Endometrial microvascular endothelial cells (primary cell): Measurements from ENCODE around the gene B4GALT3. TPM values are rescaled to one million over a fixed set of nuclear protein-coding genes. Genes with fewer than 3 reads are reported as not detected.

Experiments used
- in situ Hi-C: cut with HindIII; loops from 2 replicates; pipeline ENCODE4 v1.10.0; 2017; ENCODE audit warnings: low sequenced_read_pairs, low pct_unique_long_range_greater_than_20kb; ENCODE audit errors: inconsistent ontology term
- total RNA-seq: library from RNA; depleted of rRNA; stranded (reverse); fragments of >200 nt; gene quantifications from one replicate; pipeline ENCODE4 v1.2.3, GENCODE V29; 2015; ENCODE audit errors: inconsistent ontology term

Gene B4GALT3
- total RNA-seq, 1 donor from 2014 or later, result 46.3 TPM

DNA sequence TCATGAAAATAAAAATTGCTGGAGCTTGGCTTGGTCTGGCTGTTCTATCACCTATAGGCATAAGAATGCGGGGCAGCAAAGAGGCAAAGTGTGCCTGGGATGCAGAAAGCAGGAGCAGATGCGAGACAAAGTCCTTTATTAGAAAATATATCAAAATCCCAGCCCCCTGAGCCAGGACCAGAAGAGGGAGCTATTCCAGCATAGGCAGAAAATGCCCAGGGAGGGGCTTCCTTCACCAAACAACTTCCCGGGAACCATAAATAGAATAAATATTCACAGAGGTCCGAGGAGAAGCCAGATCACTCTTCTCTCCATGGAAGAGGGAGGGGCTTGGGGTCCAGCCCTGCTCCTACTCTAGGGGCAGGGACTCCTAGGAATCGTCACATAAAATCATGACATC lies 6.1 kb downstream of the B4GALT3 start:
- in situ Hi-C loops, result no loop called here

DNA sequence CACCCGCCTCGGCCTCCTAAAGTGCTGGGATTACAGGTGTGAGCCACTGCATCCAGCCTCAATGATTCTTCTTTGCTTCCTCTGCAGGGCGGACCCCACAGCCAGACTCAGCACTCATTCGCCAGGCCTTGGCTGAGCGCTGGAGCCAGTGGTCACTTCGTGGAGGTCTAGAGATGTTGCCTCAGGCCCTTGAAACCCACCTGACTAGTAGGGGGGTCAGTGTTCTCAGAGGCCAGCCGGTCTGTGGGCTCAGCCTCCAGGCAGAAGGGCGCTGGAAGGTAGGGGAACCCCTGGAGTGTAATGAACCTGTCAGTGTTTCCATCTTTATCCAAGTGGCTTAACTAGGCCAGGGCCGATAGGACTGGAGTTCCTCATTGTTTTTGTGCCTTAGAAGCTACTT lies 8.4 kb downstream of the B4GALT3 start:
- in situ Hi-C loops, result no loop called here

DNA sequence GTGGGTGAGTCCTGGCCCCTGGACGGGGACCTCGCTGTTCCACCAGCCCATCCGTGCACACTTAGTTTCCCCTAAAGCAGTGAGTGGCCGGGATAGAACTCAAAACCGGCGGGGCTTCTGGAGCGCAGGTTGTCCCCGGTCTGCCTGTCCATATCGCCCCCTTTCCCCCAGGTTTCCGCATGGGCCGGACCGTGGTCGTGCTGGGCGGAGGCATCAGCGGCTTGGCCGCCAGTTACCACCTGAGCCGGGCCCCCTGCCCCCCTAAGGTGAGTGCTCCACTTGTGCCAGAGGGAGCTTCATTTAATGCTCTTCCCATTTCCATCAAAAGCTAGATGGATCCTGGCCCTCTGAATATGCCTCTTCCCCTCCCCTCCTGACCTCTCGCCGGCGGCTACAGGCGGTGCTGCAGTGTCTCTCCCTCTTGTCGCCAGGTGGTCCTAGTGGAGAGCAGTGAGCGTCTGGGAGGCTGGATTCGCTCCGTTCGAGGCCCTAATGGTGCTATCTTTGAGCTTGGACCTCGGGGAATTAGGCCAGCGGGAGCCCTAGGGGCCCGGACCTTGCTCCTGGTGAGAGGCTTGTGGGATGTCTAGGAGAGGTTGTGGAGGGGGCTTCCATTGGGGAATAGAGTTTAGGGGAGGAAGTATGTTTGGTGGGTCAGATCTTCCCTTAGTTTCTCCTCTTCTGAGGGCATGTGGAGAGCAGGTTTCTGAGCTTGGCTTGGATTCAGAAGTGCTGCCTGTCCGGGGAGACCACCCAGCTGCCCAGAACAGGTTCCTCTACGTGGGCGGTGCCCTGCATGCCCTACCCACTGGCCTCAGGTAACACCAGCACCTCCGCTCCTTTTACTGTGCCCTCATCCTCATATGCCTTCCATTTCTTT lies 10.4 kb downstream of the B4GALT3 start:
- in situ Hi-C loops, result no loop called here

DNA sequence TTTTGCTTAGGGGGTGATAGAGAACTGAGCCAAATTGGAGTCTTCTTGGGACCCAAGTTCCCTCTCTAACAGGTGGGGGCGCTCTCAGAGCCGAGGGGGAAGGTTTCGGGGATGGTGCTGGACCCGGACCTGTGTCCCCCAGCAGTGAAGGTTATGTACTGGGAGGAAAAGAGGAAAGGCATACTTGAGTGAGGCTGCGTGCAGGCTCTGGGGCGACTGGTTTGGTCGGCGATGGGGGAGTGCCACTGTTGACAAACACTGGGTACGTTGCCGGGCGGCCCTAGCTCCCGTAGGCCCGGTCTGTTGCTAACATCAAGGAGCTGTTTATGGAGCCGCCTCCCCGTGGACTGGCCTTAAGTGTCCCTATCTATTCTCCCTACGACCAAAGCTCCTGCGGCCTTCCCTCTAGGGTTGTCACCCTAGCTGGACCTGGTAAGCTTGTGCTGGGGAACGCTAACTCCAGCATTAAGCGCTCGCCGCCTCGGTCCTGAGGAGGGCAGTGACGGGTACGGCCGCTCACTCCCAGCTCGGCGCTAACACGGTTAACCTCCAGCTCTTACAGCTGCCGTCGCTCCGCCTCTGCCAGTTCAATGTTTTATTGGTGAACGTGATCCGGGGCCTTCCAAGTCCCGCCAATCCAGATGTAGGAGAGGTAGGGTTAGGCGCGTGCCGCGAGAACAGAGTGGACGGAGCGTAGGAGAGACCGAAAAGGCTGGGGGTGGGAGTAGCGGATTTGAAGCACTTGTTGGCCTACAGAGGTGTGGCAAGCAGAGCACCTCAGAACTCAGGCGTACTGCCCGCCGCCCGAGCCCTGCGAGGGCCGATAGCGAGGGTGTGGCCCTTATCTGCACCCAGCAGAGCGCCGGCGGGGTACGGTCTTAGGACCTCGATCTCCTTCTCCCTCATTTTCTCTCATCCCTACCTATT lies 11.3 kb downstream of the B4GALT3 start, which contains the start of gene PPOX:
PPOX (plus strand) TSS at position 685 of the 927 bp plus-strand sequence. CDS start 422 bp downstream, outside the sequence.
- in situ Hi-C loops, result no loop called here

DNA sequence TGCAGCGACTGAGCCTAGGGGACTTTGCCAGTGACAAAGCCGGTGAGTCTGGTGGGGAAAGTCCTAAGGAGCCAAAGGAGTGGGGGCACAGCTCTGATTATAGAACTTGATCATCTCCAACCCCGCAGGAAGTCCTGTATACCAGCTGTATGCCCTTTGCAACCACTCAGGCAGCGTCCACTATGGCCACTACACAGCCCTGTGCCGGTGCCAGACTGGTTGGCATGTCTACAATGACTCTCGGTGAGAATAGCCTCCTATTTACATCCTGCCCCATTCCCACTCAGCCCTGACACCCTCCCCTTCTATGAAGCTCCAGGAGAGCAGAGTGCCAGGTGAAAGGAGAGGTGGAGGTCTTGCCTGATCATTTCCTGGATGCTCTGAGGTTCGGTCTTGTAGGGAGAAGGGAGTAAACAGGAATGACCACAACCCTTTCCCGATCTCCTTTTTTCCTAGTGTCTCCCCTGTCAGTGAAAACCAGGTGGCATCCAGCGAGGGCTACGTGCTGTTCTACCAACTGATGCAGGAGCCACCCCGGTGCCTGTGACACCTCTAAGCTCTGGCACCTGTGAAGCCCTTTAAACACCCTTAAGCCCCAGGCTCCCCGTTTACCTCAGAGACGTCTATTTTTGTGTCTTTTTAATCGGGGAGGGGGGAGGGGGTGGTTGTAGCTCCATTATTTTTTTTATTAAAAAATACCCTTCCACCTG lies 12.3 kb downstream of the B4GALT3 start:
- in situ Hi-C loops, result no loop called here

DNA sequence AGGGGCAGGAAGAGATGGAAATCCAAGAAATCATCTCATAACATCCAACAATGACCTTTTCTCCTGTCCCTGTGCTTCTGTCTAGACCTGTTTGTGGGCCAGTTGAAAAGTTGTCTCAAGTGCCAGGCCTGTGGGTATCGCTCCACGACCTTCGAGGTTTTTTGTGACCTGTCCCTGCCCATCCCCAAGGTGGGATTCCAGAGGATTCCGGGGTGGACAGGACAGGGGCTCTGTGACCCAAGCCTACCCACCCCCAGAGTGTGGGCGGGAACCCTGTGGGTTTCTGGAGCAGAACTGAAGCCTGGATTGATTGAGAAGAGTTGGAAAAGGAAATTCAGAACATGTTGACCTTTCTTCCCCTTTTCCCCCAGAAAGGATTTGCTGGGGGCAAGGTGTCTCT lies 13.5 kb downstream of the B4GALT3 start:
- in situ Hi-C loops, result no loop called here

DNA sequence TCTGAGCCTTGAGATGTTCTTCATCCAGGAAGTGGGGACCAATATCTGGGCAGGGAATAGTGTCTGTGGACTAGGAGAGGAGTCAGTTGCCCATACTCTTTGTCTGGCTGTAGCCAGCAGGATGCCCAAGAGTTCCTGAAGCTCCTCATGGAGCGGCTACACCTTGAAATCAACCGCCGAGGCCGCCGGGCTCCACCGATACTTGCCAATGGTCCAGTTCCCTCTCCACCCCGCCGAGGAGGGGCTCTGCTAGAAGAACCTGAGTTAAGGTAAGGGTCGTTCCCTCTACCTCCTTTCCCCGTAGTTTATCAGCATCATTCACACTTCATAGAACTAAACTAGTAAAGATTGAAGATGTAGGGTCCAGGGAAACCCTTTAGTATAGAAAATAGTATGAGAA lies 14.5 kb downstream of the B4GALT3 start:
- in situ Hi-C loops, result no loop called here

DNA sequence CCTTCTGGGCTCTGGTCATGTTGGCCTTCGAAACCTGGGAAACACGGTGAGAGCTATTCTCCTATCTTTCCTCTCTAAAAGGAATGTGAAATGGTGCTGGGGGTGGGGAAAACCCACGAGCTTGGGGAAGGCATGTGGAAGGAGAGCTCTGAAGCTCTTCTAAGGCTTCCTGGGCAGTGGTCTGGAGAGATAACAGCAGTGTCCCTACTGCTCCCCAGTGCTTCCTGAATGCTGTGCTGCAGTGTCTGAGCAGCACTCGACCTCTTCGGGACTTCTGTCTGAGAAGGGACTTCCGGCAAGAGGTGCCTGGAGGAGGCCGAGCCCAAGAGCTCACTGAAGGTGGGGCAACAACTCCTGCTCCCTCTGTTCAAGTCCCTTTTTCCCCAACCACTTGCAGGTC lies 15.3 kb downstream of the B4GALT3 start:
- in situ Hi-C loops, result no loop called here

DNA sequence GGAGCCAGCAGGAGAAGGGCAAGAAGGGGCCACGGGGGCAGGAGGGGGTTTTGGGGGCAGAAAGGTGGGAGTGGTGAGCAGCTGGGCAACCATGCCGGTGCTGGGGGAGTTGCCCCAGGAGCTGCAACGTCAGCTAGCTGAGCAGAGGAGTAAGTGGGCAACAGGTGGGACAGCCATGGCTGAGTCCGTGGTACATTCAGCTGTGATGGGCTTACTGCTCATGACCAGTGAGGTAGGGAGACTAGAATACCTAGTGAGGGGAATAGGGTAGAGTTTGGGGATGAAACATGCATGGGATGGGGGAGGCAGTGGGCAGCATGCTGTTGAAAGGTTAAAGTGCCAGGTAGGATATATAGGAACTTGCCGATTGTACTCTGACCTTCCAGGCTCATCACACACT lies 15.7 kb downstream of the B4GALT3 start:
- in situ Hi-C loops, result no loop called here

DNA sequence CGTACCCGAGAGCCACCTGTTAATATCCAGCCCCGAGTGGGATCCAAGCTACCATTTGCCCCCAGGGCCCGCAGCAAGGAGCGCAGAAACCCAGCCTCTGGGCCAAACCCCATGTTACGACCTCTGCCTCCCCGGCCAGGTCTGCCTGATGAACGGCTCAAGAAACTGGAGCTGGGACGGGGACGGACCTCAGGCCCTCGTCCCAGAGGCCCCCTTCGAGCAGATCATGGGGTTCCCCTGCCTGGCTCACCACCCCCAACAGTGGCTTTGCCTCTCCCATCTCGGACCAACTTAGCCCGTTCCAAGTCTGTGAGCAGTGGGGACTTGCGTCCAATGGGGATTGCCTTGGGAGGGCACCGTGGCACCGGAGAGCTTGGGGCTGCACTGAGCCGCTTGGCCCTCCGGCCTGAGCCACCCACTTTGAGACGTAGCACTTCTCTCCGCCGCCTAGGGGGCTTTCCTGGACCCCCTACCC lies 16.6 kb downstream of the B4GALT3 start:
- in situ Hi-C loops, result no loop called here

DNA sequence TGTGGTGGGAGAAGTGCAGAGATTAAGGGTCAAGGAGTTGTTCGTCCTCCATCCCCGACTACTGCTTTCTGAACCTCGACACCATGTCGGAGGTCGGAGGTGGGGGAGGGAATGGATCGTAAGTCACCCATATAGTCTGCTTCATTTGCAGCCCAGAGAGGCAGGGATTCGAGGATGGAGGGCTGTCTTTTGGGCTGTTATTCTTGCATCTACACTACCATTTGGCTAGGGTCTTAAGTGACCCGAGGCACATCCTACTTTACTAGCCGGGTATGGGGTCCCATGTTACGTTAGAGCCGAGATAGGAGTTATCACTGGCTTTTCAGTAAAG lies 17.4 kb downstream of the B4GALT3 start:
- in situ Hi-C loops, result no loop called here

DNA sequence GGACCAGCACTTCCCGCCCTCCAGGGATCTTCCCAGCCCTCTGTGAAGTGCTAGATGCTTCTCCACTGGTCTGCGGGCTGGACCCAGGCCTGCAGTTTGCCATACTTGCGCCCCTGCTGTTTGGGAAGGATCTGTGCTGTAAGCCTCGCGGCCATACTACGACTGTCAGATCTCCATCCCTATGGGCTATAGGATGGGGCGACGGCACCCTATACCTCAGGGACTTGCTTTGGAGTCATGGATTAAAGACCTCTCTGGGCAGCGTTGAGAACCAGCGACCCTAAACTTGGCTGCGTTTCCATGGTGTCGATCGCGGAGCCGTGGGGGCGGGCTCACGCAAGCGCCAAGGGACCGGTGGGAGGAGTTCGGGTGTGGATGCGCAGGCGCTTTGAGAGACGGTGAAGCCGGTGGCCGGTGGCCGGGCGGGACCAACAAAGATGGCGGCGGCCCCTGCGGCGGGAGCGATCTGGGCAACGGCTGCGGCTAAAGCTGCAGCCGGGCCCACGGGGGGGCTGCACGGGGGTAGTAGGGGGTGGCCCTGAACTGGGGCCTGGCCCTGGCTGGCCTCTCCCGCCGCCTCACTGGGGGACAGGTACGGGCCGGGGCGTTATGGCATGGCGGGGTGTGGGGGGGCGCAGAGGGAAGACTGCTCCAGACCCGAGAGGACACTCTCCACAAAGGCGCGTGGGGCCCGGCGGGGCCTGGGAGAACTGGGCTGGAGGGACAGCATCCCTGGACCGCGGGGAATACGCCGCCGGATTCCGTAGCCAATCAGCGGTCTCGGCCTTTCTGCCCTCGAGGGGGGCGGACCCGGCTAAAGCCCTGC lies 18.0 kb downstream of the B4GALT3 start, which contains the start of gene USP21:
USP21 (plus strand) TSS at position 414 of the 826 bp plus-strand sequence. CDS start 1,141 bp downstream, outside the sequence.
- in situ Hi-C loops, result no loop called here

DNA sequence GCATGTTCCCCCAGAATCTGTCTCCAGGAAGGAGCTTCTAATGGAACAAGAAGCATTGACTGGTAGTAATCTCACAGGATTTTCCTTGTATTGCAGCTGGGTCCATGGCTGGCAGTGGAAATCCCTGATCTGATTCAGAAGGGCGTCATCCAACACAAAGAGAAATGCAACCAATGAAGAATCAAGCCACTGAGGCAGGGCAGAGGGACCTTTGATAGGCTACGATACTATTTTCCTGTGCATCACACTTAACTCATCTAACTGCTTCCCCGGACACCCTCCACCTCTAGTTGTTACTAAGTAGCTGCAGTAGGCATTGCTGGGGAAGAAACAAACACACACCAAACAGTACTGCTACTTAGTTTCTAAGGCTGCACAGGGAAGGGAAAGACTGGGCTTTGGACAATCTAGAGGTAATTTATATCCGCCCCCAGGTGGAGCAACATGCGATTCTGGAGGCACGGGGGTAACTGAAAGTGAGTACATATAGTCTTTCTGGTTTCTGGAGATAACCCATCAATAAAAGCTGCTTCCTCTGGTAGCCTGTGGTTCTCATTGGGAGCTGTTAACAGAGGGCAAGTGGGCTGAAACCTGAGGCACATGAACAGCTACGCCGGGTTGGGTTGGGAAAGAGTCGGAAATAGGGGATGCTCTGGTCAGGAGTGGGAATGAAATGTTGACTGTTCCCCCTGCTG lies 18.8 kb downstream of the B4GALT3 start:
- in situ Hi-C loops, result no loop called here

DNA sequence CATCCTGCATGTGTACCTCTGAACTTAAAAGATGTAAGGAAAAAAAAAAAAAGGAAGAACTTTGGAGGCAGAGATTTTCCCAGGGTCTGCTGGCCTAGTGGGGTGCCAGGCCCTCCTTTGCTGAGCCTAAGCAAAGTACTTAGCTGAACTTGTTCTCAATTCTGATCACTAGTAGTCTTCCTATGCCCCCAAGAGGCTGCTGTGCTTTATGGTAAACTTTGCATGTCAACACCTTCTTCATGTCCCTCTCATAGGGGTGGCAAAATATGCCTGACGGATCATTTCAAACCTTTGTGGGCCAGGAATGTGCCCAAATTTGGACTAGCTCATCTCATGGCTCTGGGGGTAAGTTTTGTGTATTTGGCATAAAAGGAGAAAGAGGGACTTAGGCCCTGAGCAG lies 19.4 kb downstream of the B4GALT3 start:
- in situ Hi-C loops, result no loop called here

DNA sequence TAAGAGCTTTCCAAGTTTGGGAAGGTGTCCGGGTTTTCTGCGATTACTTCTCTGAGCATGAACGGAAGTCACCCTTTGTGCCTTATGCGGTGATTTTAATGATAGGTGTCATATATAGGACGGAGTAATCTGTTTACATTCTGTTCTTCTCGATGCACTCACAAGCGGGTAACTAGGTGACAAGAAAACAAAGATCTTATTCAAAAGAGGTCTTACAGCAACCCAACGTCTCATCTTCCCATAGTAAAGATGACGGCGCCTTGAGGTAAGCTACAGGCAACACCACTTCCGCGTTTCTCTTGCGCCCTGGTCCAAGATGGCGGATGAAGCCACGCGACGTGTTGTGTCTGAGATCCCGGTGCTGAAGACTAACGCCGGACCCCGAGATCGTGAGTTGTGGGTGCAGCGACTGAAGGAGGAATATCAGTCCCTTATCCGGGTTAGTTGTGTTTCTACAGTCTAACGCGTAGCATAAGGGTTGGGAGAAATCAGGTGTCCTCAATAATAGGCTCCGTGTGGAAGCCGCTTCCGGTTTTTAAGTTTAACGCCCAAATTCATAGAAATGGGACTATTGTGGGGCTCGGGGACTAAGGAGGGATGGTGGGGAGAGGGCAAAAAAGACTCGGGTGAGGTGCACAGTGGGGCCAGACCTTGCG lies 23.5 kb downstream of the B4GALT3 start, which contains the start of gene UFC1:
UFC1 (plus strand) TSS at position 297 of the 656 bp plus-strand sequence; CDS start at position 317, 20 bp downstream.
- in situ Hi-C loops, result no loop called here

DNA sequence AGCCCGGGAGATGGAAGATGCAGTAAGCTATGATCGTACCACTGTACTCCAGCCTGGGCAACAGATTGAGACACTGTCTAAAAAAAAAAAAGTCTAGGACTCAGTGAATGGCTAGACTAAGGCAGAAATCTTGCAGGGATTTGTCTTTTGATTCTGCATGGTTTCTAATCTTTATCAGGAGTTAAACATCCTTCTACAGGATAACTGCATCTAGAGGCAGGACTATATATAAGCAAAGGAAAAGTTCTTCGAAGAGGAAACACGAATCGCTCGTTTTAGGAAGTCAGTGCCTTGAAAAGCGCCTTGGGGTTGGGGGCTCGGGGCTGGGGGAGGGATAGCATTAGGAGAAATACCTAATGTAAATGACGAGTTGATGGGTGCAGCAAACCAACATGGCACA lies 24.1 kb downstream of the B4GALT3 start:
- in situ Hi-C loops, result no loop called here

DNA sequence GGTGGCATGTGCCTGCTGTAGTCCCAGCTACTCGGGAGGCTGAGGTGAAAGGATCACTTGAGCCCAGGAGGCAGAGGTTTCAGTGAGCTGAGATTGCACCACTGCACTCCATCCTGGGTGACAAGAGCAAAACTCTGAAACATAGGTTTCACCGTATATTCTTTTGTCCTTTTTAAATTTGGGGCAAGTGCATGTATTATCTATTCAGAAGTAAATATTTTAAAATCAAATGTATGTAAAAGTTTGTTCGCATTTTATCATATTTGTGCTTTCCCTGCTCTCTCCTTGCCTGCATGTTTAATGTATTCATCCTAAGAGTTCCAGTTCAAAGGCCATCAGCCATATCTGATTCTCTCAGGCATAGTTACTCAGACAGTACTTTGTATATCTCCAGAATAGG lies 31.5 kb downstream of the B4GALT3 start:
- in situ Hi-C loops, result no loop called here
